OCI-LY1 (cell line): ENCODE results near the gene MEIS1.

ENCODE experiments used
- H2AFZ ChIP-seq: fragments of 200-600 bp; sonication (generic), shearing (Covaris generic); 2 replicates; pipeline ENCODE4 v1.6.0; 2014; ENCODE audit warnings: antibody characterized with exemption, mild to moderate bottlenecking, low read length
- H3F3A ChIP-seq: fragments of 200-600 bp; sonication (generic), shearing (Covaris generic); 2 replicates; pipeline ENCODE4 v1.6.0; 2014; ENCODE audit warnings: mild to moderate bottlenecking, antibody characterized with exemption, low read length, moderate library complexity; ENCODE audit not compliant: insufficient read depth
- H3K27ac ChIP-seq: fragments of 200-600 bp; sonication (generic); 2 replicates; pipeline ENCODE4 v1.5.1; 2014; ENCODE audit warnings: low read length, mixed run types, mild to moderate bottlenecking, low read depth; ENCODE audit not compliant: poor library complexity, severe bottlenecking
- H3K27me3 ChIP-seq: fragments of 200-600 bp; sonication (generic); 2 replicates; pipeline ENCODE4 v1.6.0; 2014; ENCODE audit warnings: antibody characterized with exemption, mild to moderate bottlenecking, low read length, moderate library complexity; ENCODE audit not compliant: insufficient read depth
- H3K36me3 ChIP-seq: fragments of 200-600 bp; sonication (generic); 2 replicates; pipeline ENCODE4 v1.6.1; 2014; ENCODE audit warnings: mild to moderate bottlenecking, antibody characterized with exemption, low read length, moderate library complexity, mixed read lengths; ENCODE audit not compliant: insufficient read depth
- H3K4me1 ChIP-seq: fragments of 200-600 bp; sonication (generic); 2 replicates; pipeline ENCODE4 v1.5.1; 2014; ENCODE audit warnings: mild to moderate bottlenecking, low read length, moderate library complexity; ENCODE audit not compliant: insufficient read depth, severe bottlenecking
- H3K4me2 ChIP-seq: fragments of 200-600 bp; sonication (generic), shearing (Covaris generic); 2 replicates; pipeline ENCODE4 v1.6.1; 2014; ENCODE audit warnings: low read length
- H3K4me3 ChIP-seq: fragments of 200-600 bp; sonication (generic); 2 replicates; pipeline ENCODE4 v1.5.1; 2014; ENCODE audit warnings: low read length, low read depth, mild to moderate bottlenecking, mixed read lengths; ENCODE audit not compliant: poor library complexity, severe bottlenecking
- H3K79me2 ChIP-seq: fragments of 200-600 bp; shearing (Covaris generic); 2 replicates; pipeline ENCODE4 v1.6.1; 2016; ENCODE audit warnings: mixed run types, low read length, mixed read lengths; ENCODE audit not compliant: insufficient read depth
- H3K9ac ChIP-seq: fragments of 200-600 bp; sonication (generic), shearing (Covaris generic); 2 replicates; pipeline ENCODE4 v1.6.1; 2014; ENCODE audit warnings: mild to moderate bottlenecking, low read length, mixed read lengths
- H3K9me2 ChIP-seq: fragments of 200-600 bp; sonication (generic), shearing (Covaris generic); 2 replicates; pipeline ENCODE4 v1.6.1; 2014; ENCODE audit warnings: low read depth, mild to moderate bottlenecking, low read length, mixed read lengths
- H3K9me3 ChIP-seq: fragments of 200-600 bp; shearing (Covaris generic); 2 replicates; pipeline ENCODE4 v1.6.1; 2014; ENCODE audit warnings: low read length, mixed read lengths
- H4K20me1 ChIP-seq: fragments of 200-600 bp; sonication (generic), shearing (Covaris generic); 2 replicates; pipeline ENCODE4 v1.6.0; 2016; ENCODE audit warnings: mild to moderate bottlenecking, low read length; ENCODE audit not compliant: insufficient read depth
- EZH2 ChIP-seq: fragments of 200-600 bp; sonication (generic), shearing (Covaris generic); IDR thresholded peaks from 2 replicates; pipeline ENCODE4 v1.8.0; 2017; ENCODE audit warnings: borderline replicate concordance, mixed run types, mild to moderate bottlenecking, antibody characterized with exemption, low read length, moderate library complexity, mixed read lengths
- TF ChIP-seq, protein P1 (sequence below): fragments of 200-600 bp; sonication (generic), shearing (Covaris generic); IDR thresholded peaks from 2 replicates; pipeline ENCODE4 v1.5.1; 2017; ENCODE audit warnings: mild to moderate bottlenecking, antibody characterized with exemption, low read length, moderate library complexity, mixed read lengths

MEIS1 gene

DNA sequence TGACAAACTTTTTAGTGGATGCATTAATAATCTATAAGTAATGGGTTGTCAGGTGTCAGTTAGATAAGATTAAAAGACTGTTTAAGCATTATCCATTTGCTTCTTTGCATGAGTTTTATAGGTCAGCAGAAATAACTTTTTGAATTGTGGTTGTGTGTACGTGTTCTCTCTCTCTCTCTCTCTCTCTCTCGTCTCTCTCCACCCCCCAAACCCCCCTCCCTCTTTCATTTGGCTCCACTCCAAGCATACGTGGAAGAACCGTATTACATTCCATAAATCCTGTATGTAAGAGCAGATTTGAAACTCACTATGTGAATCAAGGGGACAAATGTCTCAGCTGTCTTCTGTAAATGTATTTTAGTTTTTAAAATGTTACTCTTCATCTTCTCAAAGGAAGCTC lies 120.2 kb downstream of the MEIS1 start:
- H3K79me2 ChIP-seq: no peaks in the 10 kb centered on the region
- no peaks in the 10 kb centered on the region for H3K9me3 ChIP-seq
- H3F3A ChIP-seq: no peaks in the 10 kb centered on the region
- no peaks in the 10 kb centered on the region for H3K9me2 ChIP-seq
- H3K9ac ChIP-seq: no peak overlapping the region
- H3K4me1 ChIP-seq: peaks cover 14% of the 10 kb centered on the region
- no peak overlapping the region for H2AFZ ChIP-seq
- H3K4me3 ChIP-seq: no peak overlapping the region
- H3K27me3 ChIP-seq: no peaks in the 10 kb centered on the region
- H3K4me2 ChIP-seq: no peak overlapping the region
- TF ChIP-seq EZH2: no peak
- TF ChIP-seq, protein P1, sequence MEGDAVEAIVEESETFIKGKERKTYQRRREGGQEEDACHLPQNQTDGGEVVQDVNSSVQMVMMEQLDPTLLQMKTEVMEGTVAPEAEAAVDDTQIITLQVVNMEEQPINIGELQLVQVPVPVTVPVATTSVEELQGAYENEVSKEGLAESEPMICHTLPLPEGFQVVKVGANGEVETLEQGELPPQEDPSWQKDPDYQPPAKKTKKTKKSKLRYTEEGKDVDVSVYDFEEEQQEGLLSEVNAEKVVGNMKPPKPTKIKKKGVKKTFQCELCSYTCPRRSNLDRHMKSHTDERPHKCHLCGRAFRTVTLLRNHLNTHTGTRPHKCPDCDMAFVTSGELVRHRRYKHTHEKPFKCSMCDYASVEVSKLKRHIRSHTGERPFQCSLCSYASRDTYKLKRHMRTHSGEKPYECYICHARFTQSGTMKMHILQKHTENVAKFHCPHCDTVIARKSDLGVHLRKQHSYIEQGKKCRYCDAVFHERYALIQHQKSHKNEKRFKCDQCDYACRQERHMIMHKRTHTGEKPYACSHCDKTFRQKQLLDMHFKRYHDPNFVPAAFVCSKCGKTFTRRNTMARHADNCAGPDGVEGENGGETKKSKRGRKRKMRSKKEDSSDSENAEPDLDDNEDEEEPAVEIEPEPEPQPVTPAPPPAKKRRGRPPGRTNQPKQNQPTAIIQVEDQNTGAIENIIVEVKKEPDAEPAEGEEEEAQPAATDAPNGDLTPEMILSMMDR: no peak
- no peak overlapping the region for H3K27ac ChIP-seq
- no peaks in the 10 kb centered on the region for H3K36me3 ChIP-seq
- no peaks in the 10 kb centered on the region for H4K20me1 ChIP-seq

- Histone ChIP-seq H3K9me2 (no peaks in the 10 kb centered on the region), H3K27ac (no peak overlapping the region), H3K4me2 (peak overlapping the region; percentile 3; the same call in 1 of the 2 replicates), H3K27me3 (no peaks in the 10 kb centered on the region), H3K4me3 (no peak overlapping the region), H3K9me3 (no peaks in the 10 kb centered on the region), H3K9ac (no peak overlapping the region), H3K4me1 (peaks cover 14% of the 10 kb centered on the region), H2AFZ (no peak overlapping the region), H3K79me2 (no peaks in the 10 kb centered on the region), H3K36me3 (no peaks in the 10 kb centered on the region), H4K20me1 (no peaks in the 10 kb centered on the region), H3F3A (no peaks in the 10 kb centered on the region)
- TF ChIP-seq, protein P1: no peak
- no peak for TF ChIP-seq EZH2
Observed at GRCh38 chr2:66555501-66556324, 120.8 kb downstream of the MEIS1 start.

- Histone ChIP-seq H3K9me2 (no peaks in the 10 kb centered on the region), H3K27me3 (no peaks in the 10 kb centered on the region), H3K9me3 (no peaks in the 10 kb centered on the region), H3K4me2 (no peak overlapping the region), H3K27ac (no peak overlapping the region), H3F3A (no peaks in the 10 kb centered on the region), H4K20me1 (no peaks in the 10 kb centered on the region), H3K36me3 (no peaks in the 10 kb centered on the region), H2AFZ (no peak overlapping the region), H3K4me1 (peaks cover 30% of the 10 kb centered on the region), H3K79me2 (no peaks in the 10 kb centered on the region), H3K4me3 (no peak overlapping the region), H3K9ac (no peak overlapping the region)
- TF ChIP-seq EZH2: no peak
- TF ChIP-seq, protein P1: no peak
Observed at GRCh38 chr2:66559672-66560071, 124.7 kb downstream of the MEIS1 start.
